Ramos (cell line): ENCODE measurements around the gene GNAT3.

Source experiments
- in situ Hi-C: fragments of 300-500 bp; cut with MboI; formaldehyde crosslinking; loops from one replicate; pipeline ENCODE4 v1.14.3; 2022; ENCODE audit warnings: low sequenced_read_pairs; ENCODE audit not compliant: unreplicated experiment

GNAT3 gene

DNA sequence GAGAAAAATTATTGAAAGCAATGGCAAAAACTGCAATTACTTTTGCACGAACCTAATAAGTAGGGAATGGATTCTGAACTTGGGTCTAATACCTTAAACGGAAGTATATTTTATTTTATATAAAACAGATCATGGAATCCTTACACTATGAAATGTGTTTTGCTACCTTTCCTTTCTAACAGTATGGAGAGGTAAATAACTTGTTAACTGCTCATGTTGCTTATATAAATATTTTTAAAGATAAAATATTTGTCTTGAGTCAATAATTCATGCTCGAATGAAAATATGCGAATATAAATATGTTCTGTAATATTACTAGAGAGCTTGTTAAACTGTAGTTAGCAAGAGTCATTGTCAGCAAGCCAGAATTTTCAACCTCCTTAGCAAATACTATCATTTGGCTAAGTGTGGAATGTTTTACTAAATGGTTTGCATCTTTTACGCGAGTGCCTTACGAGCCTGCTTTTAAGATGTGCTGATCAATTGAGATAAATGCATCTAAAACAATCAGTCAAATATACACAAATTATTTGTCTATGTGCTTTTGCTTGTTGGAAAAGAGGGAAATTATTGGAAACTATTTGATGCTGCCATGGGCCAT lies 5.9 kb downstream of the GNAT3 start:
- in situ Hi-C loops, result no loop called here

DNA sequence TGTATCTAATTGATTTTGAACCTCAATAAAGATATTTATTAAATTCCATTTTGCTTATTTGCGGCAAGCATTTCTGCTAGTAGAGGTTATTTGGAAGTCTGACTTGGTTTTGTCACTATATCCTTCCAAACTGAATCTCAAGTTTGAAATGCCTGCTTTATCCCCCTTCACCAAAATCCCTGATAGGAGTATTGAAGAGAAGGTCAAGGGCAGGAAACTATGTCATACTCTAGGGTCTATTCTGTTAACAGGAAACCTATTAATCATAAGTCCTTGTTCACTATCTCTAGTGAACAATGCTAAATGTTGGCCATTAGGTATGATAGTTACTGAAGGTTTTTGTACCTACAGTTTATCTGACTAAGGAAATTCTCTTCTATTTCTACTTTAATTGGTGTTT lies 11.5 kb downstream of the GNAT3 start:
- in situ Hi-C loops, result no loop called here

DNA sequence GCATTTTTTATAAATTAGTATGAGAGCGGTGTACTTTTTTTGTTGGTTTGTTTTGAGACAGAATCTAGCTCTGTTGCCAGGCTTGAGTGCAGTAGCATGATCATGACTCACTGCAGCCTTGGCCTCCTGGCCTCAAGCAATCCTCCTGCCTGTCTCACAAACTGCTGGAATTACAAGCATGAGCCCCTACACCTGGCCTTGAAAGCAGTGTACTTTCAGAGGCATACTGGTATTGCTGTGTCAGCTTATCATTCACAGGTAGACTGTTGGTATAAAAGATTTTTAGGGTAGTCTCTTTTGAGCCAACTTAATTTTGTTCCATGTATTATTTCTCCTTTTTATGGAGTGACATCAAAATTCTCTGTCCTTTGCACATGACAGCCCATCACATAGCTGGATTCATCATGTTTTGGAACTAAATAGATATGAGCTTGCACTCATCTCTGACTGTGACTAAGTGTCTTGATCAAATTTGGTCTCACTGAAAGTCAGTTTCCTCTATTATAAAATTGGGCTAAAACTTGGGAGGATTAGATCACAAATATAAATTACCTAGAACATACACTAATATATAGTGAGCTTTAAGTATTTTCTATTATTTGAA lies 12.4 kb downstream of the GNAT3 start:
- in situ Hi-C loops, result no loop called here

GRCh38 chr7:80498481-80499349 lies 13.1 kb downstream of the GNAT3 start:
- in situ Hi-C loops, result no loop called here

- in situ Hi-C loops, result no loop called here
These were observed 15.3 kb downstream of the GNAT3 start for GRCh38 chr7:80496586-80496985.

- in situ Hi-C loops, result no loop called here
These were observed 18.6 kb downstream of the GNAT3 start for GRCh38 chr7:80493121-80493849.

- in situ Hi-C loops, result no loop called here
These were observed 20.4 kb downstream of the GNAT3 start for GRCh38 chr7:80491462-80491861.

DNA sequence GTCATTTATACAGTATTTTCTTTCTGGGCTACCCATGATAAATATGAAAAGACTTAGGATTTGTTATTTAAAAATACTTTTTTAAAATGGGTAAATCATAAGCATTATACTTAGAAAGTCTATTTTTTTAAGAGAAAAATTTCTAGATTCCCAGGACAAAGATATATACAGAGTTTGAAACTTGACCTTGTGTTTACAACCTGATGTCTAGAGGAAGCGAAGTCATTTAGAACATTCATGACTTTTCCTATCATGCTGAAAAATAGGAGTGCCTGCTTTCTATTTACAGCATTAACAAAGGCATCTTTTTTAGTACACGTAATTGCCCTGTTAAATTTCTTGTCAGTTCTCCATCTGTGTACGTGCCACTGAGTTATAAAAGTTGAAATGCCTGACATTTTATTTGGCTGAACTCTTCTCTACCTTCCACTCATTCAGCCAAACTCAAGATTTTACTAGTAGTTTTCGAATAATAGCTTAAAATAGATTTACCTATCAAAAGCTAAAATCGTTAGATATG lies 23.0 kb downstream of the GNAT3 start:
- in situ Hi-C loops, result no loop called here

GRCh38 chr7:80488406-80488805 lies 23.5 kb downstream of the GNAT3 start:
- in situ Hi-C loops, result no loop called here

GRCh38 chr7:80485721-80486120 lies 26.1 kb downstream of the GNAT3 start:
- in situ Hi-C loops, result no loop called here

- in situ Hi-C loops, result no loop called here
These were observed 28.9 kb downstream of the GNAT3 start for GRCh38 chr7:80482950-80483349.

DNA sequence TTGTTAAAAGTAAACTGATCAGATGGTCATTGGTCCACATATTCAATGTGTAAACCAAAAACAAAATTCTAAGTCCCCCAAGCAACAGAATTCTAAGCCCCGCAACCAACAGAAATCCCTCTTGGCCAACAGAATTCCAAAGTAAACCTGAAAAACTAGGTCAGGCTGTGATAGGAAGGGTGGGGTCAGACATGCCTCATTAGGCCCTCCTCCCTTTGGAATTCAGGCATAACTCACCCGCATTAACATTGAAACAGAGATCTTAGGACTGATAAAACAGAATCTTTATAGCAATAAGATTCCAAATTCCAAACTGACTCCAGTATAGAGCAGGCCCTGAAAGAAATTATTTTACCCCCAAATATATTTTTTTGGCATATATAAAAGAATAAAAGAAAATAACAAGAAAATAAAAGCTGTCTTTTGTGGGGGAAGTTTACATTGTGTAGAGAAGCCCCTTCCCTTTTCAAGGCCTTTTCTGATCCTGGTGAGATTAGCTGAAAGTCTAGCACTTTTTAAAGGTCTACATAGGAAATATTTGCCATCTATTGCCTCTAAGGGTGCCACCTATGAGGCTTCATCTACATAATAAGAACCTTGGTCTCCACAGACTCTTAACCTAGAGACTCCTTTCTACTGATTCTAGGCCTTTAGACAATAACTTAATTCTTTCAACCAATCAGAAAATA lies 30.5 kb downstream of the GNAT3 start:
- in situ Hi-C loops, result no loop called here

DNA sequence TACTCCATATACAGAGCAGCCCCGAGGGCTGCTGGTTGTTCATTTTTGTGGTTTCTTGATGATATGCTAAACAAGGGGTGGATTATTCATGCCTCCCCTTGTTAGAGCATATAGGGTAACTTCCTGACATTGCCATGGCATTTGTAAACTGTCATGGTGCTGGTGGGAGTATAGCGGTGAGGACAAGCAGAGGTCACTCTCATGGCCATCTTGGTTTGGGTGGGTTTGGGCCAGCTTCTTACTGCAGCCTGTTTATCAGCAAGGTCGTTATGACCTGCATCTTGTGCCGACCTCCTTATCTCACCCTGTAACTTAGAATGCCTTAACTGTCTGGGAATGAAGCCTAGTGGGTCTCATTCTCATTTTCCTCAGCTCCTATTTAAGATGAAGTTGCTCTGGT lies 31.3 kb downstream of the GNAT3 start:
- in situ Hi-C loops, result no loop called here

DNA sequence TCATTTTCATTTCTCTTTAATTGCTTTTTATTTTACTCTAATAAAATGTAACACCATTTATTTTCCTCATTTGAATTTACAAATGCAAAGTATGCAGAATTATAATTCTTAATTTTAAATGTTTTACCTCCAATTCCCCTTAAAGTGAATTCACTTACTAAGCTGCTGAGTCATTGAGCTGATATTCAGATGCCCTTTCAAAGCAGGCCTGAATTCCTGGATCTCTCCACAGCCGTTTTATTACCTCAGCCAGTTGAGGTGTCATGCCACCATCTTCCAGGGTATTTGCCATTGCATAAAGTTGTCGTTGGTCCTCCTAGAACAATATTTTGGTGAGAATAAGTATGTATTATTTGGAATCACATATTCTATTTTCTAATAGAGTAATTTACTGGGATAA lies 33.2 kb downstream of the GNAT3 start:
- in situ Hi-C loops, result no loop called here

- in situ Hi-C loops, result no loop called here
These were observed 35.8 kb downstream of the GNAT3 start for GRCh38 chr7:80476035-80476434.

GRCh38 chr7:80475383-80475782 lies 36.5 kb downstream of the GNAT3 start:
- in situ Hi-C loops, result no loop called here

- in situ Hi-C loops, result no loop called here
These were observed 38.1 kb downstream of the GNAT3 start for GRCh38 chr7:80473751-80474150.

DNA sequence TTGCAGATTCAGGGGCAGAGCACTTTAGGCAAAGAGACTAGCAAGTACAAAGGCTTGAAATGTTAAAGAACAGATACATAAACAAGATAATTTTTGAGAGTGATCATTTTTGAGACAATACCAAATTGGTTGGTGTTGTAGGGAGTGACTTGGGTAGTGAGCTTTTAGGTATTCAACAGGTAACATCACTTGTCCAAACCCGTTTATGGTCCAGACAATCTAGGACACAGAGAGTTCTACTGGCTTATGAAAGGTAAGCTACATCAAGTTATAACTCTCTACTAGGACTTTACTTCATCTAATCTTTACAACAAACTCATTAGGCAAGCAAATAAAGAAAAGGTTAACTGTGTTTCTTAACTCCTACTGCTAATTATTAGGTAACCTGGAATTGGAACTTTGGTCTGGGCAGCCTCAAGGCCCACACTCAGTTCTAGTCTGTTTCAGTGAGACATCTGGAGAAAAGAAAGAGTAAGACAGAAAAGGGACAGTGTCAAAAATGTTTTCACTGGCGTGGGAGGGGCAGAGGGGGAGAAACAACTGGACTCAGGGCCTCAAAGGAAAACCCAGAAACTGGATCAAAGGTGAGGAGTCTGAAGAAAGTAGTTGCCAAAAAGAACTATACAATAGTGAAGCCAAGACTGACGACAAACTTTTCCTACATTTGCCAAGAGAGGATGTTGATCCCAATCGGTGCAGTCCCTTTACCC lies 39.2 kb downstream of the GNAT3 start:
- in situ Hi-C loops, result no loop called here

GRCh38 chr7:80468931-80469714 lies 42.7 kb downstream of the GNAT3 start:
- in situ Hi-C loops, result no loop called here
